ENCODE data around the gene GDI2.
"Not testable (repeated sequence)": the region's sequence is repeated elsewhere in the genome, so short reads cannot be mapped to it uniquely, and the experiment has no call there.

GDI2 gene

DNA sequence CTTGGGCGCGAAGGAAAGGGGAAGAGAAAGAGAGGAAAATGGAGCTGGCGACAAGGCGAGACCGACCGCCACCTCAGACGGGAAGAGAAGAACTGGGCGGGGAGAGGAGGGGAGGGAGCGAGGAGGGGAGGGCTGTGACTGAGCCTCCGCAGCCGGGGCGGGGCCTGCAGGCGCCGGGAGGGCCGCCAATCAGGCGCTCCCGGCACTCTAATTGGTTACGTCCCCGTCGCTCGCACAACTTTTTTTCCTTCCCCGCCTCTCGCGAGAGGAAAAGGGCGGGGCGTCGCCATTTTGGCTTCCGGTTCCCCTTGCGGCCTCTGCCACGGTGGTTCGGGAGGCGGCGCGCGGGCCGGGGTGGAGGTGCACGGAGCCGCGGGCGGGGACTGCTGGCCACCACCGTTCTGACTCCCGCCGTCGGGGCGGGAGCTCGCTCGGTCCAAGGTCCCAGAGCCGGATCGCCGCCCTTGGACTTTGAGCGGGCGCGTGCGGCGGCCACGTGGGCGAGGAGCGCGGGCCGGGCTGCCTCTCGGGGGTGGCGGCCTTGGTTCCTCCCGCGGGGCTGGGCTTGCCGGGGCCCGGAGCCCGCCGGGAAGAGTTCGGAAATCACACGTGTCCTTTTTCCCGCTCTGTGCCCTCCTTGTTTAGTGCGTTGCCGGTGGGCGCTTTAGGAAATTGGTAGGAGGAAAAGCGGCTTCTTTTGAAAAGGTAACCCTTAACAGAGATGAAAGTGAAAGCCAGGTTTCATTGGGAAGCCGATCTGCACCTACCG lies at the start of gene GDI2:
Gene GDI2 (minus strand): TSS at position 94 of the 769 bp plus-strand sequence. CDS start 176 bp downstream, outside the sequence.
- peak; percentile 97 for DNase-seq (ENCODE audit: low spot score)

DNA sequence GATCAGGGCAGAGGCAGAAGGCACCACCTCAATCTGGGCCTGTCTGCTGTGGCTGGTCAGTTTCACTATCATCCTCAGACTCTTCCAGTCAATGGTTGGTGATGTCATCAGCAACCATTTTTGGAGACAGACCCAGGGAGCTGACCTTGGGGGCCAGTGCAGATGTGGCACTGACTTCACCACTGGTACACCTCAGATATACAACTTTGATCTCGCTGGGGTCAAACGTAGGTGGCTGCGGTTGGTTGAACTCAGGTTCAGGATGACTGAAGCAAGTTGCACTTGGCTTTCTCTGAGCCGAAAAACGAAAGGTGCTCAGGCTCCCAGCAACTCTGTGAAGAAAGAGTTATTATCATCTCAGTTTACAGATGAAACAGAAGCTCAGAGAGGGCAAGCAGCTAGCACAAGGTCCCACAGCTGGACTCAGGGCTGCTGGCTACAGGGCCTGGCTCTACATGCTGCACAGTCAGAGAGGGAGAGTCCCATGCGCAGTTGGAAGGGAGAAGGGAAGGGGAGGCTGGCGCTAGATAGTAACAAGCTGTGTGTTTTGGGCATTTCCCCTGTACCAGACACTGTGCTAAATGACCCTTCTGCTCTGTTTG lies 49.2 kb upstream of the GDI2 start:
- no peak for DNase-seq (ENCODE audit: low spot score)

GRCh38 chr10:5860066-5860465 lies 46.8 kb upstream of the GDI2 start:
- DNase-seq (ENCODE audit: low spot score), result no peak

- DNase-seq (ENCODE audit: low spot score), result no peak
These were observed 45.6 kb upstream of the GDI2 start for GRCh38 chr10:5858811-5859210.

DNA sequence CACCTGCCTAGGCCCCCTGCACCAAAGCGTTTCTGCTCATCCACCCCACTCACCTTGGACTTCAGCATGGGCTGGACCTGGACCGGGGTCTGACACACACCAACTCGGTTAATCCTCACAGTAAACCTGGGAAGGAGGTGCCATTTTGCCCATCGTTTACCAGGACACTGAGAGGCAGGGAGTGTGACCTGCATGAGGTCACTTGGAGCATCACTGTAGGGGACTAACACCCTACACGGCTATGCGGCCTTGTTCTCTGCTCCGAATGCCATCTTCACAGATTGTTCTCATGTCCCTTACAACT lies 43.4 kb upstream of the GDI2 start:
- no peak for DNase-seq (ENCODE audit: low spot score)

DNA sequence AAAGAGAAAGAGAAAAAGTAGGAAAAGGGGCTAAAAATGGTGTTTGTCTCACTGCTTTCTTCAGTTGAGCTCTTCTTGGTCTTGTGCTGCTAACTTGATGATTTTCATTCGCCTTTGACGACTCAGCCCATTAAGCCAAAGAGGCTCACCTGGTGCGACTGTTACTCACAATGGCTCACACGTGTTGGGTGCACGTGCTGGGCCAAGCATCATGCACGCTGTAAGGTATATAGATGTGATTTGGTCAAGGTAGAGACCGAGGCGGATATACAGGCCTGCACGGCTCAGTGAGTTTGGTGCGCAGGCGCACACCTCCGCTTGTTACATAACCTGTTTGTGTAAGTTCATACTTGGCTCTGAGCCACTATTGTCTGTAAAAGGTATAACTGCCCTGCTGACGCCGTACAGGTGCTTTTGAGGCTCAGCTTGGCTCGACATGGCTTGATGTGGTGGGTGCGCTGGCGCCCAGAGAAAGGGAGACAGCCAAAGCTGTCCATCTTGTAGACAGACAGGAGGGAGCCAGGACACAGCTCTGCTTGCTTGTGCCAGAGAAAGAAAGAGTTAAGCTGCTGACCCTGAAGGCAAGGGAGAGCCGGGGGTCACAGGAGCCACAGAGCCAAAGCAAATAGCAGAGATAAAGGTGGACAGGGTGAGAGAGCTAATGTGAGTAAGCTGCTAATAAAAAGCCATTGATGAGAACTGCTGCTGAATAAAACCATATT lies 42.9 kb upstream of the GDI2 start:
- DNase-seq (ENCODE audit: low spot score), result no peak

DNA sequence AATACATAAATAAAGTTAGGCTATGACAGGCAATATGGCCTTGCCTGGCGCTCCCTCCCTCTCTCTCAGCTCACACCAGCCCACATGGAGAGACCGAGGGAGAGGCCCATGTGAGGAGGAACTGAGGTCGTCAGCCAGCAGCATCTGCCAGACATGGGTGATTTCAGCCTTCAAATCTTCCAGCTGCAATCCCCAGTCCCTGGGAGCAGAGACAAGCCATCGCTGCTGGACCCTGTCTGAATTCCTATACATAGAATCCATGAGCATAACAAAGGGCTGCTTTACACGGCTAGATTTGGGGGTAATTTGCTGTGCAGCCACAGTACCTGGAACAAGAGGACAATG lies 40.9 kb upstream of the GDI2 start:
- no peak for DNase-seq (ENCODE audit: low spot score)

- DNase-seq (ENCODE audit: low spot score), result not testable (repeated sequence)
These were observed 33.4 kb upstream of the GDI2 start for GRCh38 chr10:5846667-5847066.

GRCh38 chr10:5844345-5845055 lies 31.3 kb upstream of the GDI2 start:
- no peak for DNase-seq (ENCODE audit: low spot score)

DNA sequence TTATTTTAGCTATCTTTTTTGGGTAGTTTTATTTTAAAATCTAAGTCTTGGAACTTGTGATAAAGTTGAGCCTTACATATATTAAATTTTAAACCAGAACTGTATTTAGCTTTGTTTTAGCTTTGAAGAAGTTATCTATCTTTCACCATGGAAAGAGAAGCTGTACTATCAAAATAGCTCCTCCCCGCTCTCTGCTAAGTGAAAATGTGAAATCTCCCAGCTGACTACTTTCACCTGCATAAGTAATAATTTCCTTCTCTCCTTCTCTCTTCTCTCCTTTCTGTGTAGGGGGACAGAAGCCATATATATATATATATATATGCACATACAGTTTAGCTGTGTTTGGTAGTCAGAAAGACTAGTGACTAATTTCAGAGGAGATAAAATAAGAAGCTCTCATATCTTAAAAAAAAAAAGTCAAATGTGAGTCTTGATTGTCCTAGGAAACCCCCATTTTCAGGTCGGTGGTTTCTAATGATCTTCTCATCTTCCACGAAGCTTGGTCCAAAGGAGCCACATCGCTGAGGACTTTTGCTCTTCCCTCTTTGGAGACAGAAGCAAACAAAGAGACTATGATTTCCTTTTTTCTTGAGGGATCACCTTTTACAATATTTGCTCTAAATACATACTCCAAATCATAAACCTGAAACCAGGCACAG lies 30.6 kb upstream of the GDI2 start:
- no peak for DNase-seq (ENCODE audit: low spot score)

DNA sequence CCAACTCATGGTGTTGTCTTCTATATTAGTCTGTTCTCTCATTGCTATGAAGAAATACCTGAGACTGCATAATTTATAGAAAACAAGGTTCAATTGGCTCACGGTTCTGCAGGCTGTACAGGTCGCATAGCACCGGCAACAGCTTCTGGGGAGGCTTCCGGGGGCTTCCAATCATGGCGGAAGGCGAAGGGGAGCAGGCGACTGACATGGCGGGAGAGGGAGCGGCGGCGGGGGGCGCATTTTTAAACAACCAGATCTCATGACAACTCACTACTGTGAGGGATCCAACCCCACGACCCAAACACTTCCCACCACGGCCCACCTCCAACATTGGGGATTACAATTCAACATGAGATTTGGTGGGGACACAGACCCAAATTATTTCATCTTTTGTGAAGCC lies 28.7 kb upstream of the GDI2 start:
- no peak for DNase-seq (ENCODE audit: low spot score)

DNA sequence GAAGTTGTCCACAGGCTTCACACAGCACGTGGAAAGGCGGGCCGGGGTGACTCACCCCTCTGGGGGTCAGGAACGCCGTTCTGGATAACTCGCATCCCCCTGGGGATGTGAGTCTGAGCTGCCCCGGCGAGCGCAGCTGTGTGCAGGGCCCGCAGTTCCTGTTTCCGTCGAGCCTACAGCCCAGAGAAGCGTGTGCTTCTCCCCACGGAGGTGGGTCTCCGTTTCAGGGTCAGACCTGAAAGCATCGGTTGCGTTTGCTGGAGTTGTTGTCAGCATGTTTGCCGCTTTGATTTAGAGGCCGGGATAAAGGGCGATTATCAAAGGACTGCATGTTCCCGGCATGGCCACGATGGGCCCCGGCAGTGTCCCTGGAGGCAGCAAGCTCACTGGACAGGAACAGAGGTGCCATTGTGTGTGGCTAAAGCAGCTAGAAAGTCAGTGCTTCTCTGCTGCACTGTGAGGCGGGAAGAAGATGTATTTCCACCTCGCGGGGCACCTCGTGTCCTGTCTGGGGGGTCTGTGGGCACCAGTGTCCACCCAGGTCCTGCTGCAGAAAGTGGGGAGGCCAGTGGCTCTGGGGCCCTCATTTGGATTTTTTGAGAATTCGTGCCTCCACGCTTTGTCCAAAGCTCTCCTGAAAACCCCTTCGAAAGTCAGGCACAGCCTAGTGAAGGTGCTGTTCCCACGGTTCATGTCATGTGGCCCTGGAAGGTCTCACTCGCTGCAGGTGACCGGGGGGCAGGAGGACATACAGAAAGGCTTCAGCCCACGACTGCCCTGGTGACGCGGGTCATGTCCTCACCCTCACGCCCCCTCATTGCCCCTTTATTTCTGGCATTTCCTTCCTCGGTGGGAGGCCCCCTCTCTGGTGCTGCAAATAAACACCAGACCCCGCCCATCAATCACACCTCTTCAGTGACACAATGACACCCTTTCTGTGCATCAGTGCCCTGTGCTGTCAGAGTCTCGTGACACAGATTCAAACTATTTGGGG lies 27.4 kb upstream of the GDI2 start:
- peak; percentile 62 for DNase-seq (ENCODE audit: low spot score)

DNA sequence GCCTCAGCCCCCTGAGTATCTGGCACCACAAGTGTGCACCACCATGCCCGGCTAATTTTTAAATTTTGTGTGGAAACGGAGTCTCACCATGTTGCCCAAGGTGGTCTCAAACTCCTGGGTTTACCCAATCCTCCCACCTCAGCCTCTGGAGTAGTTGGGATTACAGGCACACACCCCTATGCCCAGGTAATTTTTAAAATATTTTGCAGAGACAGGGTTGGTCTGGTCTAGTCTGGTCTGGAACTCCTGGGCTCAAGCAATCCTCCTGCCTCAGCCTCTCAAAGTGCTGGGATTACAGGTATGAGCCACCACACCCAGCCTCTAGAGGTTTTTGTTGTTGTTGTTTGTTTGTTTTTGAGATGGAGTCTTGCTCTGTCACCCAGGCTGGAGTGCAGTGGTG lies 22.9 kb upstream of the GDI2 start:
- DNase-seq (ENCODE audit: low spot score), result not testable (repeated sequence)

DNA sequence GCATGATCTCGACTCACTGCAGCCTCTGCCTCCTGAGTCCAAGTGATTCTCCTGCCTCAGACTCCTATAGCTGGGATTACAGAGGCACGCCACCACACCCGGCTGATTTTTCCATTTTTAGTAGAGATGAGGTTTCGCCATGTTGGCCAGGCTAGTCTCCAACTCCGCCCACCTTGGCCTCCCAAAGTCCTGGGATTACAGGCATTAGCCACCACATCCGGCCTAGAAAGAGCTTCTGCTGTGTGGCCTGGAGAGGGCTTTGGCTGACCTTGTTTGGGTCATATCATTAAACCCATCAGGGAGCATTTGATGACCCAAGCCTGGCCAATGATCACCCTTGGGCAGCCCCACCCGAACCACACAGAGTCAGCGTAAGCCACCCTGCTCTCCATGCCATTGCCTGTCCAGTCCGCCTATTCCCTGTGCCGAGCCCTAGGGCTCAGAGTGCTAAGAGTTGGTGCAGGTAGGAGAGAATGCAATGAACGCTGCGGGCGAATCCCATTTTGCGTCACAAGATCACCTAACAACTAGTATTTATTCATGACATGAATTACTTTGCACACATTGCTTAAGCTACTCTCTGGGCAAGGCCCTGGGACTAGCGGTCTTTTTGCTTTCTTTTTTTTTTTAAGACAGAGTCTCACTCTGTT lies 22.3 kb upstream of the GDI2 start:
- DNase-seq (ENCODE audit: low spot score), result no peak

GRCh38 chr10:5833814-5834213 lies 20.6 kb upstream of the GDI2 start:
- no peak for DNase-seq (ENCODE audit: low spot score)

DNA sequence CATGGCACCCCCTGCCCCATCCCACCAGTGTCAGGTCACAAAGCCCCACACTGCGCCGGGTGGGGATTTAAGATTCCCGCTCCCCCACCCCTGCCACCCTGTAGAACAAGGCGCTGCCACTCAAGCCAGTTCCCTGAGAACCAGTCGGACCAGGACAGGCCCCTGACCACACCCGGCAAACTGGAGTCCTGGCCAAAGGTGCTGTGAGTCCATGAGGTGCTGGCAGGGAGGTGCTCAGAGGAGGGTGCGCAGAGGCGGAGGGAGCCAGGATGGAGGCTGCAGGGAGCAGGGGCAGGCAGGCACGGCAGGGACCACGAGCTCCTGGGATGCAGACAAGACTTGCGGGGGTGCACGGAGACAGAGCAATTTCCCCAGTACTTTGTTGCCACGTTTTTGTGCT lies 19.7 kb upstream of the GDI2 start:
- no peak for DNase-seq (ENCODE audit: low spot score)

GRCh38 chr10:5831446-5831782 lies 18.2 kb upstream of the GDI2 start:
- DNase-seq (ENCODE audit: low spot score), result peak; percentile 30

GRCh38 chr10:5830629-5831445 lies 17.6 kb upstream of the GDI2 start:
- no peak for DNase-seq (ENCODE audit: low spot score)

- DNase-seq (ENCODE audit: low spot score), result no peak
These were observed 16.0 kb upstream of the GDI2 start for GRCh38 chr10:5829267-5829666.

DNA sequence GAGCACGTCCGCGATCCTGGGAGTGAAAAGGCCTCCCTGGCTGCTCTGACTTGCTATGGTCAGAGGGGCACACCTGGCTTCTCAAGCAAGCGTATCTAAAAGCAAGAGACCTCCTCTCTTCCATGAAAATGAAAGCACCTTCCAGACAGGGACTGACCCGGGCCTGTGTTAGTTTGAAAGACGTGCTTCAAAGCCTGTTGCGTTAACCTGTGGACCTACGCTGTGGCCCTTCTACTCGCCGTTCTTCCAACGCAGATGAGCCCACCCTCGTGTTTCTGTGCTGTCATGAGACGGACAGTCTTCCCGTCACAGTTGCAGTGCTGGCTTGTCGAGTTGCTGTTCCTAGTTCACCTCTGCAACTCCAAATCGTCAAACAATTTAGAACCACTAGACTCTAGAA lies 15.5 kb upstream of the GDI2 start:
- DNase-seq (ENCODE audit: low spot score), result no peak

Measured in ecto neural progenitor cell (in vitro differentiated cells).